HG03103 (cell line): ENCODE results near the gene ARL6IP6.
"Not testable (repeated sequence)": the region's sequence is repeated elsewhere in the genome, so short reads cannot be mapped to it uniquely, and the experiment has no call there.

Experiments used
- ATAC-seq: cut with Tn5 transposase; IDR thresholded peaks from one replicate; pipeline ENCODE4 v1.9.1; 2021; ENCODE audit warnings: low read depth; ENCODE audit not compliant: unreplicated experiment

The ARL6IP6 gene

GRCh38 chr2:152720794-152721193 lies 2.4 kb downstream of the ARL6IP6 start:
- ATAC-seq: no peak

DNA sequence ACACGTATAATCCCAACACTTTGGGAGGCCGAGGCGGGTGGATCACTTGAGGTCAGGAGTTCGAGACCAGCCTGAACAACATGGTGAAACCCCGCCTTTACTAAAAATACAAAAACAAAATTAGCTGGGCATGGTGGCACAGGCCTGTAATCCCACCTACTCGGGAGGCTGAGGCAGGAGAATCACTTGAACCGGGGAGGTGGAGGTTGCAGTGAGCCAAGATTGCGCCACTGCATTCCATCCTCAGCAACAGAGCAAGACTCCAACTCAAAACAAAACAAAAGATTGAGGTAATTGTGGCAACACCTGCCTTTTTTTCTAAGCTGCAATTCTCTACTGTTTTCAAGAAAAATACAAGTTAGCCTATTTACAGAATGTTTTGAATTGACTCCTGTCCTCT lies 4.2 kb downstream of the ARL6IP6 start:
- not testable (repeated sequence) for ATAC-seq

DNA sequence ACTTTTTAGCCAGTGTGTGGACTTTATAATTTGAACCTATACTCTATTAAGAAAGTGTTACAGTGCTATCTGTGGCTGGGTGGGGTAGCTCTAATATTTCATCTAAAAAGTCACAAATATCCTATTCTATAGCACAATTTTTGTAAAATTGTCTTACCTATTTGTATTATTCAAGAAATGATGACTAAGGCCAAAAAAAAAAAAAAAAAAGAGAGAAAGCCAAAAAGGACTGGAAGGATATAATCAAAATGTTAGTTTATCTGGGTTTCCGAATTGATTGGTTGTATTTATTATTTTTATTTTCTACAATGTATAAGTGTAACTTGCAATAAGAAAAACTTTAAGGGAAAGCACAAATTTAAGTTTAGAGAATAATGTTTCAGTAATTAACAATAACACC lies 5.5 kb downstream of the ARL6IP6 start:
- no peak for ATAC-seq

DNA sequence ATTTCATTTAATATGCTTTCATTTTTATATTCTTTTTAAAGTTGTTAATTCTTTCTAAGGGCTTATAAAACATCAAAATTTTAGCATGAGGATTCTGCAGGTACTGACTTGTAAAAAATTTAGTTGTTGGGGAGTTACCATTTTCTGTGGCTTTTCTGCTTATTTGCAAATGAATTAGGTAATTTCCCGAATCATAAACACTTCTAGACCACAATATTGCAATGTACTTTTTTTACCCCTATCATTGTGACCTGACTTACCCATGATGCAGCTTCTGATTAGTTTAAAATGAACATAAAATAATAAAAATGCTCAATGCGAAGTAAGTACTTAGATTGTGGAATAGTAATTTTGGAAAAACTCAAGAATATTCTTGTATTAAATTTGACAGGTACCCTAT lies 11.4 kb downstream of the ARL6IP6 start:
- ATAC-seq: no peak

DNA sequence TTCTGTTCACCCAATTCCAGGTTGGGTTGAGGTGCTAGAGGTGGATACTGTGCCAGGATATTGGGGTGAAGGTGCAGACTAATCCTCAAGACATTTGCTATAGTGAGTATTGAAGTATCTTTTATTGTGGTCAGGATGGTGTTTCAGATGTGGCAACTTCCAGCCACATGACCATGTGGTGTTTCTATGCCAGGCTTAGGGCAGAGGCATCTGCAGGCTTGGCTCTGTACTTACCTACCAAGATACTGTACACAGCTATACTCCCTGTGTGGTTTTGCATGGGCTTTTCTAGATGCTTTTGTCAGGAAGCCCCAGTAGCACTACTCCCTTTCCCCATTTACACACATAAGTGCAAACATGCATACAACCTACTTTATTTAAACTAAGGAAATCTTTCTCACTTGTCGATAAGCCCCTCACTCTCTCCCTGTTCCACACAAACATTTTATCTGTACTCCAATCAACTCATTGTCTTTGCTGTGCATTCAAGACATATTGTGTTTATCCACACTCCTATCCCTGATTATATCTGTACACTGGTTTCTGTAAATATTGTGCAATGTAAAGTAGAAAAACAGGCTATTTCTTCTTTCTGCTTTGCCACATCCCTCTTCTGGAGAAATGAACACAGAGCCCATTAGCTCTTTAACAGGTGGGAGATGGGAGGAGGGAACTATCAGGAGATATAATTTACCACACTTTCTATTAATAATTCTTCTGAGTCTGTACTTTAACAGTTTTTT lies 12.3 kb downstream of the ARL6IP6 start:
- ATAC-seq: peak; percentile 88

DNA sequence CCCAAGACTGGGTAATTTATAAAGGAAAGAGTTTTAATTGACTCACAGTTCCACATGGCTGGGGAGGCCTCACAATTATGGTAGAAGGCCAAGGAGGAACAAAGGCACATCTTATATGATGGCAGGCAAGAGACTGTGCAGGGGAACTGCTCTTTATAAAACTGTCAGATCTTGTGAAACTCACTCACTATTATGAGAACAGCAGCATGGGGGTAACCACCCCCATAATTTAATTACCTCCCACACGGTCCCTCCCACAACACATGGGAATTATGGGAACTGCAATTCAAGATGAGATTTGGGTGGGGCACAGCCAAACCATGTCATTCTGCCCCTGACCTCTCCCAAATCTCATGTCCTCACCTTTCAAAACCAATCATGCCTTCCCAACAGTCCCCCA lies 19.1 kb downstream of the ARL6IP6 start:
- not testable (repeated sequence) for ATAC-seq

DNA sequence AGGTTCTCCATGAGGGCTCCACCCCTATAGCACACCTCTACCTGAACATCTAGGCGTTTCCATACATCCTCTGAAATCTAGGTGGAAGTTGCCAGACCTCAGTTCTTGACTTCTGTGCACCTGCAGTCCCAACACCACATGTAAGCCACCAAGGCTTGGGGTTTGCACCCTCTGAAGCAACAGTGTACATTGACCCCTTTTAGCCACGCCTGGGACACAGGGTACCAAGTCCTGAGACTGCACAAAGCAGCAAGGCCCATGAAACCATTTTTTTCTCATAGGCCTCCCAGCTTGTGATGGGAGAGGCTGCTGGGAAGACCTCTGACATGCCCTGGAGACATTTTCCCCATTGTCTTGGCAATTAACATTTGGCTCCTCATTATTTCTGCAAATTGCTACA lies 20.0 kb downstream of the ARL6IP6 start:
- ATAC-seq: no peak

DNA sequence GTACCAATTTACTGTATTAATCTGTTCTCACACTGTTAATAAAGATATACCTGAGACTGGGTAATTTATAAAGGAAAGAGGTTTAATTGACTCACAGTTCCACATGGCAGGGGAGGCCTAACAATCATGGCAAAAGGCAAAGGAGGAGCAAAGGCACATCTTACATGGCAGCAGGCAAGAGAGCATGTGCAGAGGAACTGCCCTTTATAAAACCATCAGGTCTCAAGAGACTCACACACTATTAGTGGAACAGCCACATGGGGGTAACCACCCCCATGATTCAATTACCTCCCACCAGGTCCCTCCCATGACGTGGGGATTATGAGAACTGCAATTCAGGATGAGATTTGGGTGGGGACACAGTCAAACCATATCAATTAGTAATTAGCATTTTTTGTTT lies 21.3 kb downstream of the ARL6IP6 start:
- ATAC-seq: not testable (repeated sequence)

GRCh38 chr2:152740743-152741328 lies 22.4 kb downstream of the ARL6IP6 start:
- ATAC-seq: peak; percentile 87

DNA sequence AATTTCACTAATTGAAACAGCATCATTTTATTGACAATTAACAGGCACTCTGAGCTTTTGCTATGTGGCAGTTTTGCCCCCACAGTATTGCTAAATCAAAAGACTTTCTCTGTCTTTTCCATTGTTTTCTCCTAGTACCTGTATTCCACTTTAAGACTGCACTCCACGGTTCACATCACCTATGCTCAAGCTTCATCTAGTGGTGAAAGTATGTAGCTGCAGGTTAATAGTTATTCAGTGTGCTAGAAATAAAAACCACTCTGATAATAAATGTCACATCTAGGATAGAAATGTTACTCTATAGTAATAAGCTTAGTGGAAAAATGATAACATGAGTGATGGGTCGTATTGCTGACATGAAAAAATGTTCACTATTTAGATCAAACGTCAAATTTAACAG lies 24.6 kb downstream of the ARL6IP6 start:
- ATAC-seq: peak; percentile 55

DNA sequence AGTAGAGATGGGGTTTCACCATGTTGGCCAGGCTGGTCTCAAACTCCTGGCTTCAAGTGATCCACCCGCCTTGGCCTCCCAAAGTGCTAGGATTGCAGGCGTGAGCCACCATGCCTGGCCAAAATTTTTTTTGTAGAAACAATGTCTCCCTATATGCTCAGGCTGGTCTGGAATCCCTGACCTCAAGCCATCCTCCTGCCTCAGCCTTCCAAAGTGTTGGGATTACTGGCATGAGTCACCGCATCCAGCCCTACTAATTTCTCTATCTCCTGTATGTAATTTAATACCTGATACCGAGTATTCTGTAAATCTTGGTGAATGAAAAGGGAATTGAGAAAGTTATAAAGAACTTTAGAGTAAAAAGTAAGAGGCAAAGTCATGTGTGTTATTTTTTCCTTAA lies 29.3 kb downstream of the ARL6IP6 start:
- ATAC-seq: not testable (repeated sequence)

- no peak for ATAC-seq
Observed at GRCh38 chr2:152755029-152755428, 36.6 kb downstream of the ARL6IP6 start.

GRCh38 chr2:152759290-152760072 lies 41.1 kb downstream of the ARL6IP6 start:
- ATAC-seq: no peak

DNA sequence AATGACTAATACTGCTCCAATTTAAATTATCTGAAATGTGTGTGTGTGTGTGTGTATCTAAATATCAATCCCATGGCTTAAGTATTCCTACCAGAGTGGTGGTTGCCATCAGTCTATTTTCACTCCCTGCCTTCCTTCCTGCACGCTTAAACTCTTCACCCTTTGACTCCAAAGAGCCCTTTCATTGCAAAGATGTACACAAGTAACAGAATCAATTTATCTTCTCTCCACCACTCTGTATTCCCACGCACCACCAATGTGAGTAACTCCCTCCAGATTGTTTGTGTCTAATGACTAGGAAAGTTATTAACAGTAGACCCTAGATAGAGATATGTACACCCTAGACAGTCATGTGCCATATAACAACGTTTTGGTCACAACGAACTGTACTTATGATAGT lies 42.8 kb downstream of the ARL6IP6 start:
- no peak for ATAC-seq

GRCh38 chr2:152762202-152762601 lies 43.8 kb downstream of the ARL6IP6 start:
- ATAC-seq: no peak

- ATAC-seq: not testable (repeated sequence)
Observed at GRCh38 chr2:152763208-152763607, 44.8 kb downstream of the ARL6IP6 start.

DNA sequence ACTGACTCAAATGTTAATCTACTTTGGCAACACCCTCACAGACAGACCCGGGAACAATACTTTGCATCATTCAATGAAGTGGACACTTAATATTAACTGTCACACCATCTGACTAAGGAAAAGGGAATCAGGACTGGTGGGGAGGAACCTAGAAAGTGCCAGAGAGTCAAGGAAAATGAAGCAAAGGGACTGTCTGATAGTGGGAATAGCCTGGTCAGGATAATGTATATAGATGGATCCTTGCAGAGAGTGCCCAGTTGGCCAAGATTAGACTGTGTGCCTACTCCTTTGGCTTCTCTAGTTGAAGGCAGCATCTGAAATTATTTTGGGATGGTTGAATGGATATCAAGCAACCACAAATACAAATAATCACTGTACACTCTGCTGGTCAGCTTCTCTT lies 45.2 kb downstream of the ARL6IP6 start:
- ATAC-seq: no peak

- no peak for ATAC-seq
Observed at GRCh38 chr2:152766928-152767327, 48.5 kb downstream of the ARL6IP6 start.

DNA sequence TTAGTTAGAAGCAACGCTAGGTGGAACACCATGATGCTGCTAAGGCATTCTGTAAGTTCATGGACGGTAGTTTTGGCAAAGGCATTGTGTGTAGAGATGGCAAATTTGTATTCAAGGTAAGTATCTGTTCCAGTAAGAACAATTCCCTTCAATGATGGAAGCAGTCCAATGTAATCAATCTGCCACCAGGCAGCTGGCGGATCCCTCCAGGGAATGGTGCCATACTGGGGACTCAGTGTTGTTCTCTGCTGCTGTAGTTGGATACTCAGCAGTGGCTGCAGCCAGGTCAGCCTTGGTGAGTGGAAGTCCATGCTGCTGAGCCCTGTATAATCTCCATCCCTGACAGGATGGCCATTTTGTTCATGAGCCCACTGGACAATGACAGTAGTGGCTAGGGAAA lies 62.8 kb downstream of the ARL6IP6 start:
- ATAC-seq: no peak

DNA sequence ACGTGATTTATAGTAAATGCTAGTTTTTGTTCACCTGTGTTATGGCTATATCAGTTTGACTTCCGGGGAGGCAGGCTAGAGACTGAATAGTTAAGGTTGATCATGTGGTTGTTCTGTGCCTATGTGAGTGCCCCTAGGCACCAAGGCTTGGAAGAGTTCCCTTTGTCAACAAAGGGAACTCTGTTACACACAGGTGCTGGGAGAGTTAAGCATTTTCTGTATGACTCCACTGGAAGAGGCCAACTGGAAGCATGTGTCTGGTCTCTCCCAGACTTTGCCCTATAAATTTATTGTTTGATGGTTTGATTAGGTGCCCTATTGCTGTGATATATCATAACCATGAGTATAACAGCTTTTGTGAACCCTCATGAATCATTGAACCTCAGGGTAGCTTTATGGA lies 63.8 kb downstream of the ARL6IP6 start:
- no peak for ATAC-seq

- ATAC-seq: no peak
Observed at GRCh38 chr2:152790883-152791282, 72.5 kb downstream of the ARL6IP6 start.

DNA sequence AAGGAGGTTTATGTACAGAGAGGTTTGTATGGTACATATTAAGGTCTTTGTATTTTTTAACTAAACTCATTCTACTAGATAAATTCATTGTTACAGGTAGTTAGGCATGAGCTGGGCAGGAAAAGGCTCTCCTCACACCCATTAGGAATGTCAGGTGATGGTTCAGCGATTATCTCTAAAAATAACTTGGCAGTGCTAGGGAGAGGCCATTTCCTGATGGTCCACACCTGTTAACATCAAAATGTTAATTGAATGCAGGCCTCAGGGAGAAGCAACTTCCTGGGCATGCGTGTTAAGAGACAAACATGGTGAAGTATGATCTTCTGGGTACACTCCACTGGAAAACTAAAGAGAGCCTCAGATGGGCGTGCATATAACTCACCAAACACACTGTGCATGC lies 73.6 kb downstream of the ARL6IP6 start:
- ATAC-seq: no peak
